SK-N-SH (cell line): ENCODE data around the gene RHBDL3. TPM values are rescaled to one million over a fixed set of nuclear protein-coding genes. Genes with fewer than 3 reads are reported as not detected.

Experiments used
- CTCF ChIA-PET: fragments of 300-600, 350-600 bp; formaldehyde crosslinking; extraction: SDS; loops from one replicate; lab custom pipeline; 2021; lab: Yijun Ruan, JAX
- POLR2A ChIA-PET: fragments of 350-600 bp; sonication (Branson Sonifier 250); formaldehyde crosslinking; extraction: SDS; loops from one replicate; lab custom pipeline; 2020; ENCODE audit warnings: antibody characterized with exemption, inconsistent platforms; lab: Yijun Ruan, JAX
- DNase-seq: peaks from one replicate; pipeline ENCODE4 v3.0.0; 2012
- H2AFZ ChIP-seq: fragments of 200-600 bp; sonication (generic); 2 replicates; pipeline ENCODE4 v1.8.1; 2016; ENCODE audit warnings: antibody characterized with exemption, mild to moderate bottlenecking, low read depth
- H3F3A ChIP-seq: fragments of 200-600 bp; sonication (generic); replicated peaks from 2 replicates; pipeline ENCODE3; 2016; ENCODE audit warnings: antibody characterized with exemption, mild to moderate bottlenecking; ENCODE audit not compliant: insufficient read depth
- H3K27ac ChIP-seq, 2 experiments: fragments of 200-500 bp in 1 of 2; fragments of 200-600 bp in 1 of 2; sonication (Bioruptor generic) in 1 of 2; sonication (generic), shearing (Covaris generic) in 1 of 2; 2 replicates each; pipeline versions ENCODE4 v1.5.1 to v1.6.1; 2014 to 2016; ENCODE audit warnings: low read depth in 2 of 2, inconsistent platforms in 1 of 2, low read length in 1 of 2, mild to moderate bottlenecking in 1 of 2, mixed read lengths in 1 of 2
- H3K27me3 ChIP-seq: fragments of 200-600 bp; sonication (generic), shearing (Covaris generic); 2 replicates; pipeline ENCODE4 v1.6.1; 2016; ENCODE audit warnings: mixed run types; ENCODE audit not compliant: insufficient read depth
- H3K36me3 ChIP-seq, 2 experiments: fragments of 200-500 bp in 1 of 2; fragments of 200-600 bp in 1 of 2; sonication (Bioruptor generic) in 1 of 2; sonication (generic) in 1 of 2; replicated peaks in 1 of 2; 2 replicates each; pipeline versions ENCODE3 to v1.5.1; 2014 to 2016; ENCODE audit warnings: low read length in 1 of 2, mild to moderate bottlenecking in 1 of 2; ENCODE audit not compliant: insufficient read depth in 2 of 2, control insufficient read depth in 1 of 2
- H3K4me1 ChIP-seq, 2 experiments: fragments of 200-500 bp in 1 of 2; fragments of 200-600 bp in 1 of 2; sonication (Bioruptor generic) in 1 of 2; sonication (generic), shearing (Covaris generic) in 1 of 2; 2 replicates each; pipeline versions ENCODE4 v1.5.1 to v1.6.1; 2014 to 2016; ENCODE audit warnings: low read depth in 1 of 2, low read length in 1 of 2, mixed run types in 1 of 2; ENCODE audit not compliant: insufficient read depth in 2 of 2, control insufficient read depth in 1 of 2
- H3K4me2 ChIP-seq: fragments of 200-600 bp; sonication (generic), shearing (Covaris generic); 2 replicates; pipeline ENCODE4 v1.6.1; 2017; ENCODE audit warnings: mixed run types
- H3K4me3 ChIP-seq, 2 experiments: fragments of 200-500 bp in 1 of 2; fragments of 200-600 bp in 1 of 2; sonication (Bioruptor generic) in 1 of 2; sonication (generic), shearing (Covaris generic) in 1 of 2; 2 replicates each; pipeline versions ENCODE4 v1.5.1 to v1.8.1; 2014 to 2016; ENCODE audit warnings: low read depth in 2 of 2, inconsistent platforms in 1 of 2, low read length in 1 of 2, mild to moderate bottlenecking in 1 of 2, mixed read lengths in 1 of 2, moderate library complexity in 1 of 2
- H3K79me2 ChIP-seq: fragments of 200-600 bp; sonication (generic); 2 replicates; pipeline ENCODE4 v1.8.1; 2017; ENCODE audit warnings: mild to moderate bottlenecking; ENCODE audit not compliant: insufficient read depth
- H3K9ac ChIP-seq: fragments of 200-600 bp; sonication (generic); 2 replicates; pipeline ENCODE4 v1.6.1; 2017; ENCODE audit warnings: mixed run types
- H3K9me2 ChIP-seq: fragments of 200-600 bp; sonication (generic); 2 replicates; pipeline ENCODE4 v1.6.1; 2017; ENCODE audit warnings: mixed run types
- H3K9me3 ChIP-seq: fragments of 200-600 bp; sonication (generic); 2 replicates; pipeline ENCODE4 v1.6.1; 2017; ENCODE audit warnings: mixed run types, mild to moderate bottlenecking, moderate library complexity
- H4K20me1 ChIP-seq: fragments of 200-600 bp; sonication (generic); 2 replicates; pipeline ENCODE4 v1.6.1; 2017; ENCODE audit warnings: mild to moderate bottlenecking, mixed run types; ENCODE audit not compliant: insufficient read depth
- CTCF ChIP-seq: fragments of 200-600 bp; sonication (generic); IDR thresholded peaks from 2 replicates; pipeline ENCODE4 v1.6.1; 2017; ENCODE audit warnings: antibody characterized with exemption, mild to moderate bottlenecking, moderate library complexity
- ELF1 ChIP-seq: IDR thresholded peaks from 2 replicates; pipeline ENCODE4 v1.4.0; 2012
- FOXJ3 ChIP-seq: sonication (generic); formaldehyde crosslinking; IDR thresholded peaks from 2 replicates; pipeline ENCODE4 v1.5.1; 2020; ENCODE audit warnings: mild to moderate bottlenecking, missing genetic modification reagents
- FOXM1 ChIP-seq: IDR thresholded peaks from 2 replicates; pipeline ENCODE4 v1.4.0; 2012; ENCODE audit warnings: low read depth, mild to moderate bottlenecking
- GABPA ChIP-seq: IDR thresholded peaks from 2 replicates; pipeline ENCODE4 v1.4.0; 2012; ENCODE audit warnings: low read depth, mild to moderate bottlenecking
- GATA2 ChIP-seq: sonication (generic); formaldehyde crosslinking; IDR thresholded peaks from 2 replicates; pipeline ENCODE4 v1.5.0; 2020; ENCODE audit warnings: mild to moderate bottlenecking, missing genetic modification reagents
- IRF3 ChIP-seq: fragments of 150-350 bp; IDR thresholded peaks from 2 replicates; pipeline ENCODE4 v1.6.1; 2016; ENCODE audit warnings: mild to moderate bottlenecking, low read depth, low read length
- MAX ChIP-seq: IDR thresholded peaks from 2 replicates; pipeline ENCODE4 v1.4.0; 2012; ENCODE audit warnings: low read depth
- MXI1 ChIP-seq: IDR thresholded peaks from 2 replicates; pipeline ENCODE4 v1.6.1; 2012; ENCODE audit warnings: mild to moderate bottlenecking, low read depth, low read length, improper control_type of control experiment
- NFIC ChIP-seq: IDR thresholded peaks from 2 replicates; pipeline ENCODE4 v1.4.0; 2012; ENCODE audit warnings: borderline replicate concordance
- RAD21 ChIP-seq: IDR thresholded peaks from 2 replicates; pipeline ENCODE4 v1.6.1; 2012; ENCODE audit warnings: mild to moderate bottlenecking, low read length
- RCOR1 ChIP-seq: fragments of 150-350 bp; IDR thresholded peaks from 2 replicates; pipeline ENCODE4 v1.6.1; 2017; ENCODE audit warnings: antibody characterized with exemption, low read length
- REST ChIP-seq: IDR thresholded peaks from 2 replicates; pipeline ENCODE4 v1.6.1; 2012; ENCODE audit warnings: mild to moderate bottlenecking, low read depth, low read length, moderate library complexity
- RXRA ChIP-seq: IDR thresholded peaks from 2 replicates; pipeline ENCODE4 v1.4.0; 2012; ENCODE audit warnings: low read depth, mild to moderate bottlenecking, borderline replicate concordance
- SIN3A ChIP-seq: IDR thresholded peaks from 2 replicates; pipeline ENCODE4 v1.6.1; 2012; ENCODE audit warnings: low read depth, mild to moderate bottlenecking, low read length, moderate library complexity, borderline replicate concordance
- SMC3 ChIP-seq: IDR thresholded peaks from 2 replicates; pipeline ENCODE4 v1.6.1; 2012; ENCODE audit warnings: low read depth, low read length, improper control_type of control experiment
- TAF1 ChIP-seq: IDR thresholded peaks from 2 replicates; pipeline ENCODE4 v1.6.1; 2012; ENCODE audit warnings: low read depth, mild to moderate bottlenecking, low read length, moderate library complexity, borderline replicate concordance
- USF1 ChIP-seq: IDR thresholded peaks from 2 replicates; pipeline ENCODE4 v1.4.0; 2012; ENCODE audit warnings: low read depth, borderline replicate concordance
- YY1 ChIP-seq: IDR thresholded peaks from 2 replicates; pipeline ENCODE4 v1.4.0; 2012; ENCODE audit warnings: low read depth, mild to moderate bottlenecking
- ZBTB33 ChIP-seq: IDR thresholded peaks from 2 replicates; pipeline ENCODE4 v1.4.0; 2012; ENCODE audit warnings: low read depth, borderline replicate concordance
- WGBS: methylation state at CpG from one replicate; pipeline ENCODE4 v1.1.6; 2017; ENCODE audit warnings: low lambda C conversion rate; 5-methylcytosine and 5-hydroxymethylcytosine counted together
- polyA plus RNA-seq, 3 experiments: library from polyadenylated mRNA; depleted of rRNA; stranded (reverse); fragments of >200 nt; gene quantifications; 2 replicates each; pipeline ENCODE4 v1.2.3, GENCODE V29; 2012

RHBDL3 gene
- polyA plus RNA-seq, 1 of the 3 experiments (the other 2 are of a cell fraction): 0.72 TPM

GRCh38 chr17:32298298-32298697 is 32.7 kb downstream of the RHBDL3 start:
- CTCF ChIA-PET: interaction anchor here (0.9 to 1.6 kb wide), 4 partner anchors 12 to 45 kb away, joined by 3 to 6 read pairs (median 4); no protein-coding TSS in a partner anchor
- POLR2A ChIA-PET: no interaction called here
- no peak for DNase-seq

More at GRCh38 chr17:32298298-32298697, 32.7 kb downstream of the RHBDL3 start:
- 81% methylated on average over 6 of the region's 6 CpGs for WGBS
- Histone ChIP-seq H3K36me3 (no peaks in the 10 kb centered on the region), H4K20me1 (no peaks in the 10 kb centered on the region), H3K4me1 (peaks cover 0 to 12% of the 10 kb centered on the region in 2 experiments; a peak in 1 of 4 replicates), H3K9me2 (no peaks in the 10 kb centered on the region), H3K9ac (no peak overlapping the region), H3K27ac (no peak overlapping the region), H3F3A (no peaks in the 10 kb centered on the region), H2AFZ (no peak overlapping the region), H3K27me3 (no peaks in the 10 kb centered on the region), H3K4me2 (no peak overlapping the region), H3K79me2 (no peaks in the 10 kb centered on the region), H3K4me3 (no peak overlapping the region), H3K9me3 (no peaks in the 10 kb centered on the region)
- TF ChIP-seq MAX: no peak
- no peak for TF ChIP-seq GABPA
- TF ChIP-seq FOXJ3 (CRISPR knock-in tag): no peak
- TF ChIP-seq FOXM1: no peak
- no peak for TF ChIP-seq ZBTB33
- no peak for TF ChIP-seq IRF3
- TF ChIP-seq RCOR1: no peak
- TF ChIP-seq GATA2: no peak
- no peak for TF ChIP-seq USF1
- no peak for TF ChIP-seq MXI1
- no peak for TF ChIP-seq NFIC
- no peak for TF ChIP-seq CTCF
- TF ChIP-seq YY1: no peak
- TF ChIP-seq RAD21: no peak
- no peak for TF ChIP-seq SMC3
- TF ChIP-seq SIN3A: no peak
- TF ChIP-seq TAF1: no peak
- no peak for TF ChIP-seq RXRA
- TF ChIP-seq ELF1: no peak
- no peak for TF ChIP-seq REST
